B cell (primary cell): ENCODE measurements around the gene FSD1. TPM values are rescaled to one million over a fixed set of nuclear protein-coding genes. Genes with fewer than 3 reads are reported as not detected.
A peak's percentile ranks its signal among the peaks of the same experiment; 100 is the strongest.

Experiments
- ATAC-seq: fragments of 200-7000 bp; cut with Tn5 transposase; one replicate; pipeline ENCODE4 v1.10.0; 2021; ENCODE audit warnings: low read depth, mild to moderate bottlenecking, moderate number of reproducible peaks, moderate library complexity
- CTCF ChIA-PET: fragments of 350-600 bp; sonication (Branson Sonifier 250); formaldehyde crosslinking; loops from one replicate; lab custom pipeline; 2021; ENCODE audit warnings: antibody characterized with exemption, inconsistent platforms; lab: Charles Lee
- POLR2A ChIA-PET: fragments of 350-600 bp; sonication (Branson Sonifier 250); formaldehyde crosslinking; loops from one replicate; lab custom pipeline; 2021; ENCODE audit warnings: antibody characterized with exemption; lab: Charles Lee
- DNase-seq: peaks from one replicate; pipeline ENCODE4 v3.0.0; 2013
- H2AFZ ChIP-seq: 2 replicates; pipeline ENCODE4 v1.6.1; 2012; ENCODE audit warnings: mild to moderate bottlenecking, low read depth, low read length; ENCODE audit not compliant: insufficient read depth, poor library complexity, severe bottlenecking
- H3K27ac ChIP-seq, 2 donors: 1 replicate in 1 of 2; 2 replicates in 1 of 2; pipeline ENCODE4 v1.5.1; 2012 to 2013; ENCODE audit warnings: low read length in 2 of 2, mild to moderate bottlenecking in 2 of 2, moderate library complexity in 1 of 2
- H3K27me3 ChIP-seq, 4 experiments: fragments of 200-600 bp in 1 of 4; sonication (generic) in 1 of 4; replicated peaks in 1 of 4; 1 replicate in 2 of 4; 2 replicates in 2 of 4; pipeline versions ENCODE4 v1.6.1 to v1.7.0; 2013 to 2016; ENCODE audit warnings: low read length in 3 of 4, mild to moderate bottlenecking in 2 of 4, mixed read lengths in 1 of 4, moderate library complexity in 1 of 4; ENCODE audit not compliant: insufficient read depth in 4 of 4, control insufficient read depth in 3 of 4; ENCODE audit errors: control extremely low read depth in 1 of 4
- H3K36me3 ChIP-seq, 2 experiments: replicated peaks in 1 of 2; 1 replicate in 1 of 2; 2 replicates in 1 of 2; pipeline versions ENCODE4 v1.6.1 to v1.7.1; 2013; ENCODE audit warnings: low read length in 1 of 2; ENCODE audit not compliant: insufficient read depth in 2 of 2, control insufficient read depth in 1 of 2; ENCODE audit errors: control extremely low read depth in 1 of 2, extremely low read depth in 1 of 2
- H3K4me1 ChIP-seq, 2 donors: fragments of 200-600 bp in 1 of 2; sonication (generic) in 1 of 2; 1 replicate in 1 of 2; 2 replicates in 1 of 2; pipeline versions ENCODE4 v1.5.1 to v1.6.1; 2013 to 2017; ENCODE audit warnings: low read length in 2 of 2; ENCODE audit not compliant: control insufficient read depth in 2 of 2, insufficient read depth in 2 of 2
- H3K4me2 ChIP-seq: replicated peaks from 2 replicates; pipeline ENCODE3; 2012; ENCODE audit warnings: mild to moderate bottlenecking, low read depth, low read length; ENCODE audit not compliant: poor library complexity, severe bottlenecking
- H3K4me3 ChIP-seq, 5 experiments: fragments of 200-600 bp in 1 of 5; sonication (generic) in 1 of 5; 1 replicate in 3 of 5; 2 replicates in 2 of 5; pipeline versions ENCODE4 v1.5.1 to v1.7.0; 2011 to 2016; ENCODE audit warnings: low read length in 4 of 5, mild to moderate bottlenecking in 4 of 5, low read depth in 2 of 5, control low read depth in 1 of 5, moderate library complexity in 1 of 5; ENCODE audit not compliant: insufficient read depth in 1 of 5; ENCODE audit errors: control extremely low read depth in 1 of 5, extremely low read depth in 1 of 5
- H3K79me2 ChIP-seq: fragments of 200-600 bp; sonication (generic); one replicate; pipeline ENCODE4 v1.6.0; 2016; ENCODE audit warnings: low read length; ENCODE audit not compliant: control insufficient read depth, insufficient read depth
- H3K9ac ChIP-seq: fragments of 200-600 bp; sonication (generic); 2 replicates; pipeline ENCODE4 v1.6.1; 2017; ENCODE audit warnings: mild to moderate bottlenecking, low read length, moderate library complexity
- H3K9me3 ChIP-seq, 3 donors: one replicate each; pipeline versions ENCODE4 v1.6.1 to v1.7.1; 2013; ENCODE audit warnings: low read length in 2 of 3; ENCODE audit not compliant: control insufficient read depth in 2 of 3, insufficient read depth in 1 of 3; ENCODE audit errors: control extremely low read depth in 1 of 3
- H4K20me1 ChIP-seq: 2 replicates; pipeline ENCODE4 v1.6.0; 2012; ENCODE audit warnings: mild to moderate bottlenecking, low read length; ENCODE audit not compliant: insufficient read depth, control insufficient read depth, poor library complexity, severe bottlenecking
- H3K27ac Mint-ChIP-seq: one replicate; pipeline ENCODE4 v1.8.0; 2021; ENCODE audit warnings: mixed read lengths
- H3K27me3 Mint-ChIP-seq: one replicate; pipeline ENCODE4 v1.8.0; 2021; ENCODE audit warnings: mixed read lengths
- H3K4me1 Mint-ChIP-seq: one replicate; pipeline ENCODE4 v1.8.0; 2021; ENCODE audit warnings: mixed read lengths
- H3K4me3 Mint-ChIP-seq: one replicate; pipeline ENCODE4 v1.8.0; 2021; ENCODE audit warnings: mixed read lengths
- H3K9me3 Mint-ChIP-seq: one replicate; pipeline ENCODE4 v1.8.0; 2022; ENCODE audit warnings: mixed read lengths; ENCODE audit not compliant: insufficient read depth
- CTCF ChIP-seq: fragments of 200-600 bp; IDR thresholded peaks from one replicate; pipeline ENCODE4 v1.8.0; 2022; ENCODE audit warnings: antibody characterized with exemption, mild to moderate bottlenecking
- EZH2 ChIP-seq: IDR thresholded peaks from 2 replicates; pipeline ENCODE4 v1.6.1; 2012; ENCODE audit warnings: borderline replicate concordance, low read depth, mild to moderate bottlenecking, moderate library complexity, low read length; ENCODE audit not compliant: insufficient read depth, poor library complexity, severe bottlenecking
- WGBS: methylation state at CpG from one replicate; pipeline ENCODE4 v1.1.5; 2013; ENCODE audit warnings: missing lambda C conversion rate; ENCODE audit not compliant: insufficient coverage; 5-methylcytosine and 5-hydroxymethylcytosine counted together
- intact Hi-C: fragments of 100-400 bp; cut with micrococcal nuclease; formaldehyde crosslinking; loops from one replicate; pipeline ENCODE4 v1.10.0; 2022
- polyA plus RNA-seq: library from polyadenylated mRNA; depleted of rRNA; stranded (reverse); fragments of >200 nt; gene quantifications from 2 replicates; pipeline ENCODE4 v1.2.3, GENCODE V29; 2012
- total RNA-seq, 2 donors: library from RNA; stranded (reverse); fragments of 120-200 nt in 1 of 2; gene quantifications; 1 replicate in 1 of 2; 2 replicates in 1 of 2; pipeline versions ENCODE4 v1.2.3 to v1.2.4, GENCODE V29; 2013 to 2022

The FSD1 gene
- total and polyA plus RNA-seq, 2 donors (not counting 1 experiment from before 2014, with no cell fraction given) = 2.7 to 2.8 TPM

- Histone ChIP-seq H3K4me1 (no peaks in the 10 kb centered on the region), H3K4me3 (no peak overlapping the region), H4K20me1 (no peaks in the 10 kb centered on the region), H3K27me3 (no peaks in the 10 kb centered on the region), H2AFZ (no peak overlapping the region), H3K79me2 (no peaks in the 10 kb centered on the region), H3K27ac (no peak overlapping the region), H3K36me3 (peaks cover 0 to 58% of the 10 kb centered on the region in 2 experiments), H3K9me3 (no peaks in the 10 kb centered on the region), H3K9ac (no peak overlapping the region), H3K4me2 (no peak overlapping the region)
- TF ChIP-seq CTCF (no peak), EZH2 (no peak)
- DNase-seq = no peak
- CTCF ChIA-PET = no interaction called here
- H3K9me3 Mint-ChIP-seq = no peaks in the 10 kb centered on the region
- no peak for ATAC-seq
- no peaks in the 10 kb centered on the region for H3K27me3 Mint-ChIP-seq
- no peak overlapping the region for H3K4me3 Mint-ChIP-seq
- H3K27ac Mint-ChIP-seq = peak overlapping the region; percentile 46
- POLR2A ChIA-PET = no interaction called here
- WGBS = 91% methylated on average over 12 of the region's 12 CpGs
- intact Hi-C loops = no loop called here
- no peaks in the 10 kb centered on the region for H3K4me1 Mint-ChIP-seq
Measured at GRCh38 chr19:4360641-4361151, 56.3 kb downstream of the FSD1 start.

- Histone ChIP-seq H3K36me3 (peaks cover 0 to 64% of the 10 kb centered on the region in 2 experiments), H2AFZ (no peak overlapping the region), H3K4me1 (no peaks in the 10 kb centered on the region), H3K27me3 (no peaks in the 10 kb centered on the region), H4K20me1 (no peaks in the 10 kb centered on the region), H3K4me2 (no peak overlapping the region), H3K4me3 (no peak overlapping the region), H3K79me2 (no peaks in the 10 kb centered on the region), H3K9ac (no peak overlapping the region), H3K27ac (no peak overlapping the region), H3K9me3 (no peaks in the 10 kb centered on the region)
- CTCF ChIA-PET = interaction anchor here (1.0 kb wide), 1 partner anchor 9 kb away, joined by 3 read pairs; no protein-coding TSS in a partner anchor
- POLR2A ChIA-PET = no interaction called here
- WGBS = 97% methylated on average over 42 of the region's 50 CpGs
- TF ChIP-seq EZH2 (no peak), CTCF (no peak)
- intact Hi-C loops = loop anchor here (2.0 kb wide), 1 partner anchor 17 kb away; no protein-coding TSS in a partner anchor
- no peak overlapping the region for H3K27ac Mint-ChIP-seq
- peaks cover under 1% of the 10 kb centered on the region for H3K4me1 Mint-ChIP-seq
- H3K9me3 Mint-ChIP-seq = no peaks in the 10 kb centered on the region
- no peak overlapping the region for H3K4me3 Mint-ChIP-seq
- DNase-seq = no peak
- ATAC-seq = no peak
- no peaks in the 10 kb centered on the region for H3K27me3 Mint-ChIP-seq
Measured at GRCh38 chr19:4361152-4362046, 57.0 kb downstream of the FSD1 start.
